GM23338 (cell line): ENCODE measurements around the gene CACNA1C. TPM values are rescaled to one million over a fixed set of nuclear protein-coding genes. Genes with fewer than 3 reads are reported as not detected.

Source experiments
- ATAC-seq: fragments of 200-7000 bp; cut with Tn5 transposase; 3 replicates; pipeline ENCODE4 v1.9.1; 2020
- DNase-seq: peaks from one replicate; pipeline ENCODE4 v3.0.0-alpha.2; 2015; ENCODE audit warnings: low spot score
- H2AFZ ChIP-seq: fragments of 200-600 bp; sonication (generic); 2 replicates; pipeline ENCODE4 v1.8.0; 2016; ENCODE audit warnings: antibody characterized with exemption, mild to moderate bottlenecking, moderate library complexity
- H3F3A ChIP-seq: fragments of 200-600 bp; sonication (generic); replicated peaks from 2 replicates; pipeline ENCODE4 v1.8.0; 2017; ENCODE audit warnings: antibody characterized with exemption, mixed run types, low read depth
- H3K27ac ChIP-seq: fragments of 200-600 bp; sonication (generic); 2 replicates; pipeline ENCODE4 v1.6.1; 2016; ENCODE audit warnings: low read depth
- H3K27me3 ChIP-seq: fragments of 200-600 bp; sonication (generic); 2 replicates; pipeline ENCODE4 v1.8.0; 2016; ENCODE audit warnings: mild to moderate bottlenecking, mixed run types, moderate library complexity; ENCODE audit not compliant: insufficient read depth
- H3K36me3 ChIP-seq: fragments of 200-600 bp; sonication (generic); 2 replicates; pipeline ENCODE4 v1.8.0; 2016; ENCODE audit warnings: mild to moderate bottlenecking; ENCODE audit not compliant: insufficient read depth
- H3K4me1 ChIP-seq: fragments of 200-600 bp; sonication (generic); 2 replicates; pipeline ENCODE4 v1.8.0; 2016; ENCODE audit warnings: mild to moderate bottlenecking, moderate library complexity; ENCODE audit not compliant: insufficient read depth
- H3K4me2 ChIP-seq: fragments of 200-600 bp; sonication (generic); 2 replicates; pipeline ENCODE4 v1.7.1; 2017; ENCODE audit warnings: mixed run types
- H3K4me3 ChIP-seq: fragments of 200-600 bp; sonication (generic); 2 replicates; pipeline ENCODE4 v1.6.1; 2016; ENCODE audit warnings: mixed run types
- H3K79me2 ChIP-seq: fragments of 200-600 bp; sonication (generic); replicated peaks from 2 replicates; pipeline ENCODE4 v1.8.0; 2017; ENCODE audit warnings: mild to moderate bottlenecking; ENCODE audit not compliant: insufficient read depth
- H3K9me2 ChIP-seq: fragments of 200-600 bp; sonication (generic); 2 replicates; pipeline ENCODE4 v1.8.0; 2017; ENCODE audit not compliant: insufficient read depth
- H4K20me1 ChIP-seq: fragments of 200-600 bp; sonication (generic); replicated peaks from 2 replicates; pipeline ENCODE4 v1.8.0; 2017; ENCODE audit warnings: mild to moderate bottlenecking; ENCODE audit not compliant: insufficient read depth
- H3K27ac Mint-ChIP-seq: 2 replicates; pipeline ENCODE4 v1.8.0; 2020; ENCODE audit warnings: inconsistent platforms, mild to moderate bottlenecking, moderate library complexity, mixed read lengths
- H3K27me3 Mint-ChIP-seq: 3 replicates; pipeline ENCODE4 v1.8.0; 2022; ENCODE audit warnings: low read depth, mild to moderate bottlenecking, moderate library complexity, mixed read lengths, inconsistent platforms; ENCODE audit not compliant: insufficient read depth, poor library complexity
- H3K36me3 Mint-ChIP-seq: 3 replicates; pipeline ENCODE4 v1.8.0; 2021; ENCODE audit warnings: low read depth, mild to moderate bottlenecking, inconsistent platforms, moderate library complexity, mixed read lengths
- H3K4me1 Mint-ChIP-seq: 3 replicates; pipeline ENCODE4 v1.8.0; 2020; ENCODE audit warnings: mild to moderate bottlenecking, inconsistent platforms, mixed read lengths
- H3K4me3 Mint-ChIP-seq: 3 replicates; pipeline ENCODE4 v1.8.0; 2021; ENCODE audit warnings: moderate library complexity, mild to moderate bottlenecking, inconsistent platforms, mixed read lengths
- H3K9me3 Mint-ChIP-seq: 3 replicates; pipeline ENCODE4 v1.8.0; 2020; ENCODE audit warnings: moderate library complexity, mild to moderate bottlenecking, inconsistent platforms, mixed read lengths
- CREB1 ChIP-seq: fragments of 250-450 bp; sonication (Bioruptor Pico); IDR thresholded peaks from 2 replicates; pipeline ENCODE4 v1.5.0; 2020; ENCODE audit warnings: low read depth, mild to moderate bottlenecking, moderate library complexity
- EZH2 ChIP-seq: fragments of 200-600 bp; sonication (generic); IDR thresholded peaks from one replicate; pipeline ENCODE4 v1.8.0; 2017; ENCODE audit warnings: antibody characterized with exemption, mild to moderate bottlenecking, low read depth; ENCODE audit not compliant: unreplicated experiment
- EZH2phosphoT487 ChIP-seq: fragments of 200-600 bp; sonication (generic); IDR thresholded peaks from one replicate; pipeline ENCODE4 v1.8.1; 2018; ENCODE audit warnings: antibody characterized with exemption; ENCODE audit not compliant: unreplicated experiment
- JUNB ChIP-seq: IDR thresholded peaks from one replicate; pipeline ENCODE4 v1.6.1; 2016; ENCODE audit warnings: antibody characterized with exemption; ENCODE audit not compliant: unreplicated experiment
- NANOG ChIP-seq: IDR thresholded peaks from 2 replicates; pipeline ENCODE4 v1.6.1; 2016; ENCODE audit warnings: antibody characterized with exemption, borderline replicate concordance
- POLR2AphosphoS5 ChIP-seq: IDR thresholded peaks from 2 replicates; pipeline ENCODE4 v1.6.1; 2016; ENCODE audit warnings: antibody characterized with exemption, low read depth
- STAT1 ChIP-seq: IDR thresholded peaks from one replicate; pipeline ENCODE4 v1.6.1; 2016; ENCODE audit warnings: antibody characterized with exemption; ENCODE audit not compliant: unreplicated experiment
- ZNF114 ChIP-seq: fragments of 250-450 bp; sonication (Bioruptor Pico); IDR thresholded peaks from 2 replicates; pipeline ENCODE4 v1.5.0; 2020; ENCODE audit warnings: mild to moderate bottlenecking, moderate library complexity
- ZNF331 ChIP-seq: fragments of 250-450 bp; sonication (Bioruptor Pico); IDR thresholded peaks from 2 replicates; pipeline ENCODE4 v1.5.0; 2020; ENCODE audit warnings: low read depth, mild to moderate bottlenecking, moderate library complexity
- polyA plus RNA-seq: library from polyadenylated mRNA; unstranded; fragments of >200 nt; fragmentation: Nextera tagmentation; extraction: Ambion mirVana; gene quantifications from 2 replicates; pipeline ENCODE4 v1.2.1, GENCODE V29; 2016
- total RNA-seq: library from RNA; depleted of rRNA; stranded (reverse); fragments of >200 nt; shearing (Covaris generic); gene quantifications from 2 replicates; pipeline ENCODE4 v1.2.3, GENCODE V29; 2014
- TF ChIP-seq, protein P1 (sequence below): IDR thresholded peaks from 2 replicates; pipeline ENCODE4 v1.6.1; 2016; ENCODE audit warnings: antibody characterized with exemption
- TF ChIP-seq, protein P2 (sequence below): IDR thresholded peaks from one replicate; pipeline ENCODE4 v1.6.1; 2018; ENCODE audit warnings: antibody characterized with exemption; ENCODE audit not compliant: unreplicated experiment
- TF ChIP-seq, protein P3 (sequence below), 2 experiments: fragments of 200-600 bp in 1 of 2; sonication (generic) in 1 of 2; conservative IDR thresholded peaks; 2 replicates each; pipeline versions ENCODE4 v1.5.1 to v1.6.1; 2016 to 2017; ENCODE audit warnings: antibody characterized with exemption in 2 of 2, low read depth in 2 of 2, mild to moderate bottlenecking in 2 of 2, moderate library complexity in 1 of 2
- TF ChIP-seq, protein P4 (sequence below): fragments of 250-450 bp; sonication (Bioruptor Pico); IDR thresholded peaks from 2 replicates; pipeline ENCODE4 v1.5.0; 2020; ENCODE audit warnings: mild to moderate bottlenecking, moderate library complexity

The CACNA1C gene
- total and polyA plus RNA-seq, 2 experiments from 2014 or later, result 0.78 to 2.1 TPM

DNA sequence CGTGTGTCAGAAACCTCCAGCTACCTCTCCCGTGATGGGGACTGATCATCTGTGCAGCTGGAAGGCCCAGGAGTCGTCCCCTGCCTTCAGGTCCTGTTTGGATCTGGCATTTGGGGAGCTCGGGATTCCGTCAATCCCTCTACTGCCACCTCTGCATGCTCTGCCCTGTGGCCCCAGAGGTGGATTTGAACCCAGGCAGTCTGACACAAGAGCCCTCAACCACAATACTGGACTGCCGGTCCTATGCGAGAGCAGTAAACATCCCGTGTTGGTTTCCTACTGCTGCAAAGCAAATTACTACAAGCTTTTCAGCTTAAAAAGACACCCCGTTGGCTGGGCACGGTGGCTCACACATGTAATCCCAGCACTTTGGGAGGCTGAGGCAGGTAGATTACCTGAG is 620.1 kb downstream of the CACNA1C start:
- H3K4me1 ChIP-seq, result no peaks in the 10 kb centered on the region
- Mint-ChIP-seq H3K4me3 (no peak overlapping the region), H3K27me3 (no peaks in the 10 kb centered on the region), H3K4me1 (no peaks in the 10 kb centered on the region), H3K9me3 (no peaks in the 10 kb centered on the region), H3K36me3 (no peaks in the 10 kb centered on the region; the same call in 2 of the 3 replicates), H3K27ac (no peak overlapping the region)
- DNase-seq (no peak), ATAC-seq (no peak)
- no peaks in the 10 kb centered on the region for H3K27me3 ChIP-seq
- no peaks in the 10 kb centered on the region for H3K79me2 ChIP-seq
- H3K36me3 ChIP-seq, result no peaks in the 10 kb centered on the region
- H3K4me3 ChIP-seq, result no peak overlapping the region
- H3K9me2 ChIP-seq, result peaks cover 5% of the 10 kb centered on the region; the same call in 1 of the 2 replicates
- no peaks in the 10 kb centered on the region for H4K20me1 ChIP-seq
- H2AFZ ChIP-seq, result no peak overlapping the region
- TF ChIP-seq, protein P1, sequence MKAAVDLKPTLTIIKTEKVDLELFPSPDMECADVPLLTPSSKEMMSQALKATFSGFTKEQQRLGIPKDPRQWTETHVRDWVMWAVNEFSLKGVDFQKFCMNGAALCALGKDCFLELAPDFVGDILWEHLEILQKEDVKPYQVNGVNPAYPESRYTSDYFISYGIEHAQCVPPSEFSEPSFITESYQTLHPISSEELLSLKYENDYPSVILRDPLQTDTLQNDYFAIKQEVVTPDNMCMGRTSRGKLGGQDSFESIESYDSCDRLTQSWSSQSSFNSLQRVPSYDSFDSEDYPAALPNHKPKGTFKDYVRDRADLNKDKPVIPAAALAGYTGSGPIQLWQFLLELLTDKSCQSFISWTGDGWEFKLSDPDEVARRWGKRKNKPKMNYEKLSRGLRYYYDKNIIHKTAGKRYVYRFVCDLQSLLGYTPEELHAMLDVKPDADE, result no peak
- no peak for TF ChIP-seq EZH2
- TF ChIP-seq ZNF114, result no peak
- no peak for TF ChIP-seq POLR2AphosphoS5
- no peak for TF ChIP-seq NANOG
- no peak for TF ChIP-seq ZNF331 (CRISPR knock-in tag)
- no peak for TF ChIP-seq CREB1 (CRISPR knock-in tag)
- no peak for TF ChIP-seq EZH2phosphoT487
- no peak for TF ChIP-seq STAT1
- TF ChIP-seq, protein P2, sequence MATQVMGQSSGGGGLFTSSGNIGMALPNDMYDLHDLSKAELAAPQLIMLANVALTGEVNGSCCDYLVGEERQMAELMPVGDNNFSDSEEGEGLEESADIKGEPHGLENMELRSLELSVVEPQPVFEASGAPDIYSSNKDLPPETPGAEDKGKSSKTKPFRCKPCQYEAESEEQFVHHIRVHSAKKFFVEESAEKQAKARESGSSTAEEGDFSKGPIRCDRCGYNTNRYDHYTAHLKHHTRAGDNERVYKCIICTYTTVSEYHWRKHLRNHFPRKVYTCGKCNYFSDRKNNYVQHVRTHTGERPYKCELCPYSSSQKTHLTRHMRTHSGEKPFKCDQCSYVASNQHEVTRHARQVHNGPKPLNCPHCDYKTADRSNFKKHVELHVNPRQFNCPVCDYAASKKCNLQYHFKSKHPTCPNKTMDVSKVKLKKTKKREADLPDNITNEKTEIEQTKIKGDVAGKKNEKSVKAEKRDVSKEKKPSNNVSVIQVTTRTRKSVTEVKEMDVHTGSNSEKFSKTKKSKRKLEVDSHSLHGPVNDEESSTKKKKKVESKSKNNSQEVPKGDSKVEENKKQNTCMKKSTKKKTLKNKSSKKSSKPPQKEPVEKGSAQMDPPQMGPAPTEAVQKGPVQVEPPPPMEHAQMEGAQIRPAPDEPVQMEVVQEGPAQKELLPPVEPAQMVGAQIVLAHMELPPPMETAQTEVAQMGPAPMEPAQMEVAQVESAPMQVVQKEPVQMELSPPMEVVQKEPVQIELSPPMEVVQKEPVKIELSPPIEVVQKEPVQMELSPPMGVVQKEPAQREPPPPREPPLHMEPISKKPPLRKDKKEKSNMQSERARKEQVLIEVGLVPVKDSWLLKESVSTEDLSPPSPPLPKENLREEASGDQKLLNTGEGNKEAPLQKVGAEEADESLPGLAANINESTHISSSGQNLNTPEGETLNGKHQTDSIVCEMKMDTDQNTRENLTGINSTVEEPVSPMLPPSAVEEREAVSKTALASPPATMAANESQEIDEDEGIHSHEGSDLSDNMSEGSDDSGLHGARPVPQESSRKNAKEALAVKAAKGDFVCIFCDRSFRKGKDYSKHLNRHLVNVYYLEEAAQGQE, result no peak
- no peak for TF ChIP-seq JUNB
- TF ChIP-seq, protein P3, sequence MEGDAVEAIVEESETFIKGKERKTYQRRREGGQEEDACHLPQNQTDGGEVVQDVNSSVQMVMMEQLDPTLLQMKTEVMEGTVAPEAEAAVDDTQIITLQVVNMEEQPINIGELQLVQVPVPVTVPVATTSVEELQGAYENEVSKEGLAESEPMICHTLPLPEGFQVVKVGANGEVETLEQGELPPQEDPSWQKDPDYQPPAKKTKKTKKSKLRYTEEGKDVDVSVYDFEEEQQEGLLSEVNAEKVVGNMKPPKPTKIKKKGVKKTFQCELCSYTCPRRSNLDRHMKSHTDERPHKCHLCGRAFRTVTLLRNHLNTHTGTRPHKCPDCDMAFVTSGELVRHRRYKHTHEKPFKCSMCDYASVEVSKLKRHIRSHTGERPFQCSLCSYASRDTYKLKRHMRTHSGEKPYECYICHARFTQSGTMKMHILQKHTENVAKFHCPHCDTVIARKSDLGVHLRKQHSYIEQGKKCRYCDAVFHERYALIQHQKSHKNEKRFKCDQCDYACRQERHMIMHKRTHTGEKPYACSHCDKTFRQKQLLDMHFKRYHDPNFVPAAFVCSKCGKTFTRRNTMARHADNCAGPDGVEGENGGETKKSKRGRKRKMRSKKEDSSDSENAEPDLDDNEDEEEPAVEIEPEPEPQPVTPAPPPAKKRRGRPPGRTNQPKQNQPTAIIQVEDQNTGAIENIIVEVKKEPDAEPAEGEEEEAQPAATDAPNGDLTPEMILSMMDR (conservative IDR thresholded peaks at IDR 0.05; ENCODE audit: low read depth in 2 of 2), result no peak
- TF ChIP-seq, protein P4, sequence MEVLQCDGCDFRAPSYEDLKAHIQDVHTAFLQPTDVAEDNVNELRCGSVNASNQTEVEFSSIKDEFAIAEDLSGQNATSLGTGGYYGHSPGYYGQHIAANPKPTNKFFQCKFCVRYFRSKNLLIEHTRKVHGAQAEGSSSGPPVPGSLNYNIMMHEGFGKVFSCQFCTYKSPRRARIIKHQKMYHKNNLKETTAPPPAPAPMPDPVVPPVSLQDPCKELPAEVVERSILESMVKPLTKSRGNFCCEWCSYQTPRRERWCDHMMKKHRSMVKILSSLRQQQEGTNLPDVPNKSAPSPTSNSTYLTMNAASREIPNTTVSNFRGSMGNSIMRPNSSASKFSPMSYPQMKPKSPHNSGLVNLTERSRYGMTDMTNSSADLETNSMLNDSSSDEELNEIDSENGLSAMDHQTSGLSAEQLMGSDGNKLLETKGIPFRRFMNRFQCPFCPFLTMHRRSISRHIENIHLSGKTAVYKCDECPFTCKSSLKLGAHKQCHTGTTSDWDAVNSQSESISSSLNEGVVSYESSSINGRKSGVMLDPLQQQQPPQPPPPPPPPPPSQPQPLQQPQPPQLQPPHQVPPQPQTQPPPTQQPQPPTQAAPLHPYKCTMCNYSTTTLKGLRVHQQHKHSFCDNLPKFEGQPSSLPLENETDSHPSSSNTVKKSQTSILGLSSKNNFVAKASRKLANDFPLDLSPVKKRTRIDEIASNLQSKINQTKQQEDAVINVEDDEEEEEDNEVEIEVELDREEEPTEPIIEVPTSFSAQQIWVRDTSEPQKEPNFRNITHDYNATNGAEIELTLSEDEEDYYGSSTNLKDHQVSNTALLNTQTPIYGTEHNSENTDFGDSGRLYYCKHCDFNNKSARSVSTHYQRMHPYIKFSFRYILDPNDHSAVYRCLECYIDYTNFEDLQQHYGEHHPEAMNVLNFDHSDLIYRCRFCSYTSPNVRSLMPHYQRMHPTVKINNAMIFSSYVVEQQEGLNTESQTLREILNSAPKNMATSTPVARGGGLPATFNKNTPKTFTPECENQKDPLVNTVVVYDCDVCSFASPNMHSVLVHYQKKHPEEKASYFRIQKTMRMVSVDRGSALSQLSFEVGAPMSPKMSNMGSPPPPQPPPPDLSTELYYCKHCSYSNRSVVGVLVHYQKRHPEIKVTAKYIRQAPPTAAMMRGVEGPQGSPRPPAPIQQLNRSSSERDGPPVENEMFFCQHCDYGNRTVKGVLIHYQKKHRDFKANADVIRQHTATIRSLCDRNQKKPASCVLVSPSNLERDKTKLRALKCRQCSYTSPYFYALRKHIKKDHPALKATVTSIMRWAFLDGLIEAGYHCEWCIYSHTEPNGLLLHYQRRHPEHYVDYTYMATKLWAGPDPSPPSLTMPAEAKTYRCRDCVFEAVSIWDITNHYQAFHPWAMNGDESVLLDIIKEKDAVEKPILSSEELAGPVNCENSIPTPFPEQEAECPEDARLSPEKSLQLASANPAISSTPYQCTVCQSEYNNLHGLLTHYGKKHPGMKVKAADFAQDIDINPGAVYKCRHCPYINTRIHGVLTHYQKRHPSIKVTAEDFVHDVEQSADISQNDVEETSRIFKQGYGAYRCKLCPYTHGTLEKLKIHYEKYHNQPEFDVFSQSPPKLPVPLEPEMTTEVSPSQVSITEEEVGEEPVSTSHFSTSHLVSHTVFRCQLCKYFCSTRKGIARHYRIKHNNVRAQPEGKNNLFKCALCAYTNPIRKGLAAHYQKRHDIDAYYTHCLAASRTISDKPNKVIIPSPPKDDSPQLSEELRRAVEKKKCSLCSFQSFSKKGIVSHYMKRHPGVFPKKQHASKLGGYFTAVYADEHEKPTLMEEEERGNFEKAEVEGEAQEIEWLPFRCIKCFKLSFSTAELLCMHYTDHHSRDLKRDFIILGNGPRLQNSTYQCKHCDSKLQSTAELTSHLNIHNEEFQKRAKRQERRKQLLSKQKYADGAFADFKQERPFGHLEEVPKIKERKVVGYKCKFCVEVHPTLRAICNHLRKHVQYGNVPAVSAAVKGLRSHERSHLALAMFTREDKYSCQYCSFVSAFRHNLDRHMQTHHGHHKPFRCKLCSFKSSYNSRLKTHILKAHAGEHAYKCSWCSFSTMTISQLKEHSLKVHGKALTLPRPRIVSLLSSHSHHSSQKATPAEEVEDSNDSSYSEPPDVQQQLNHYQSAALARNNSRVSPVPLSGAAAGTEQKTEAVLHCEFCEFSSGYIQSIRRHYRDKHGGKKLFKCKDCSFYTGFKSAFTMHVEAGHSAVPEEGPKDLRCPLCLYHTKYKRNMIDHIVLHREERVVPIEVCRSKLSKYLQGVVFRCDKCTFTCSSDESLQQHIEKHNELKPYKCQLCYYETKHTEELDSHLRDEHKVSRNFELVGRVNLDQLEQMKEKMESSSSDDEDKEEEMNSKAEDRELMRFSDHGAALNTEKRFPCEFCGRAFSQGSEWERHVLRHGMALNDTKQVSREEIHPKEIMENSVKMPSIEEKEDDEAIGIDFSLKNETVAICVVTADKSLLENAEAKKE (CRISPR knock-in tag), result no peak
- no peak overlapping the region for H3K27ac ChIP-seq
- H3F3A ChIP-seq, result no peaks in the 10 kb centered on the region
- no peak overlapping the region for H3K4me2 ChIP-seq
